Bronchial epithelial cell (primary cell): ENCODE results near the gene OR51B2. TPM values are rescaled to one million over a fixed set of nuclear protein-coding genes. Genes with fewer than 3 reads are reported as not detected.

Experiments used
- DNase-seq: peaks from one replicate; pipeline ENCODE4 v3.0.0-alpha.2; 2010; ENCODE audit warnings: low read depth
- FAIRE-seq: peaks from 2 replicates; lab custom pipeline; 2011; peaks lifted over from hg19 to GRCh38; lab: Jason Lieb, UNC
- H3K27me3 ChIP-seq: 2 replicates; pipeline ENCODE4 v1.5.1; 2011; ENCODE audit warnings: low read length; ENCODE audit not compliant: control insufficient read depth, insufficient read depth
- H3K36me3 ChIP-seq: 2 replicates; pipeline ENCODE4 v1.5.1; 2011; ENCODE audit warnings: low read length; ENCODE audit not compliant: control insufficient read depth, insufficient read depth
- H3K4me3 ChIP-seq: 2 replicates; pipeline ENCODE4 v1.5.1; 2011; ENCODE audit warnings: mild to moderate bottlenecking, low read depth, low read length, control low read depth
- CTCF ChIP-seq: IDR thresholded peaks from 2 replicates; pipeline ENCODE4 v1.5.1; 2011; ENCODE audit warnings: mild to moderate bottlenecking, moderate library complexity, low read length, control low read depth, inconsistent platforms; ENCODE audit not compliant: insufficient read depth, severe bottlenecking
- total RNA-seq: library from RNA; depleted of rRNA; stranded (reverse); fragments of >200 nt; gene quantifications from 2 replicates; pipeline ENCODE4 v1.2.1, GENCODE V29; 2014

OR51B2 gene
- total RNA-seq, 1 donor from 2014 or later, result not detected

GRCh38 chr11:5277807-5278382 is 46.2 kb downstream of the OR51B2 start:
- TF ChIP-seq CTCF, result no peak
- FAIRE-seq (no peak), DNase-seq (no peak)
- no peaks in the 10 kb centered on the region for H3K27me3 ChIP-seq
- H3K4me3 ChIP-seq, result no peak overlapping the region
- H3K36me3 ChIP-seq, result no peaks in the 10 kb centered on the region

DNA sequence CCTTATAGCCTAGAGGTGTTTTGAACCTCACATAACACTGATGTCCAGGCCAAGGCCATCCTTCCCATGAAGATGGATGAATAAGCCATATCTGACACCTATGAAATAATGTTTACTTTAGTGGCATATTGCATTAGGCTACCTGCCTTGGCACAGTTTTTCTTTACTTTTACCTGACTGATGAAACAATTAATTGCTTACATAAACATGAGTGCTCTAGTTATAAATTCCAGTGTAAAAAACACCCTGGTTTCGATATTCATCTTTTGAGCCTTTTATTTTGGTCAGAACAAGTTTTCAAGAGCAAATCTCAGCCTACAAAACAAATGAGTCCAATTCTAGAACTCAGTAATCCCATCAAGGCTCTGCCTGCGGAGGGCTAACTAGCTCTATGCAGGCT is 47.4 kb downstream of the OR51B2 start:
- DNase-seq (no peak), FAIRE-seq (no peak)
- no peaks in the 10 kb centered on the region for H3K27me3 ChIP-seq
- no peaks in the 10 kb centered on the region for H3K36me3 ChIP-seq
- TF ChIP-seq CTCF, result no peak
- no peak overlapping the region for H3K4me3 ChIP-seq

- H3K27me3 ChIP-seq, result no peaks in the 10 kb centered on the region
- H3K4me3 ChIP-seq, result no peak overlapping the region
- no peak for DNase-seq
- no peak for TF ChIP-seq CTCF
- no peaks in the 10 kb centered on the region for H3K36me3 ChIP-seq
- FAIRE-seq, result no peak
Observed at GRCh38 chr11:5275369-5276110, 48.6 kb downstream of the OR51B2 start.

GRCh38 chr11:5274395-5274794 is 49.7 kb downstream of the OR51B2 start:
- no peak for FAIRE-seq
- H3K36me3 ChIP-seq, result no peaks in the 10 kb centered on the region
- TF ChIP-seq CTCF, result no peak

More at GRCh38 chr11:5274395-5274794, 49.7 kb downstream of the OR51B2 start:
- no peak overlapping the region for H3K4me3 ChIP-seq
- no peaks in the 10 kb centered on the region for H3K27me3 ChIP-seq
- DNase-seq, result no peak

Other genes with a start within 250 kb of the OR51B2 start
- not detected in 2 replicates for gene OR52A5, start 185.9 kb downstream of the OR51B2 start, total RNA-seq
- not detected in 2 replicates for gene OR52A1, start 169.5 kb downstream of the OR51B2 start, total RNA-seq
- gene OR51V1, start 123.6 kb downstream of the OR51B2 start, total RNA-seq, result not detected in 2 replicates
- not detected in 2 replicates for gene HBB, start 97.2 kb downstream of the OR51B2 start, total RNA-seq
- not detected in 2 replicates for gene HBD, start 89.8 kb downstream of the OR51B2 start, total RNA-seq
- not detected in 2 replicates for gene HBG1, start 74.4 kb downstream of the OR51B2 start, total RNA-seq
- gene HBG2, start 69.5 kb downstream of the OR51B2 start, total RNA-seq, result not detected in 2 replicates
- gene HBE1, start 54.4 kb downstream of the OR51B2 start, total RNA-seq, result not detected in 2 replicates
- gene OR51B4, start 22.4 kb downstream of the OR51B2 start, total RNA-seq, result not detected in 2 replicates
- not detected in 2 replicates for gene OR51B5, start 19.2 kb upstream of the OR51B2 start, total RNA-seq
- not detected in 2 replicates for gene OR51B6, start 27.2 kb upstream of the OR51B2 start, total RNA-seq
- gene OR51M1, start 59.5 kb upstream of the OR51B2 start, total RNA-seq, result not detected in 2 replicates
- gene OR51Q1, start 97.8 kb upstream of the OR51B2 start, total RNA-seq, result not detected in 2 replicates
- gene OR51I1, start 117.2 kb upstream of the OR51B2 start, total RNA-seq, result not detected in 2 replicates
- not detected in 2 replicates for gene OR51I2, start 125.0 kb upstream of the OR51B2 start, total RNA-seq
- not detected in 2 replicates for gene OR52D1, start 164.4 kb upstream of the OR51B2 start, total RNA-seq
- gene UBQLN3, start 185.7 kb upstream of the OR51B2 start, total RNA-seq, result 0.13 TPM in 1 of 2 replicates, not detected in the other
- gene UBQLNL, start 192.4 kb upstream of the OR51B2 start, total RNA-seq, result under 0.01 TPM in 1 of 2 replicates, not detected in the other
- 0.38 TPM in 1 of 2 replicates, not detected in the other for gene OR52H1, start 224.2 kb upstream of the OR51B2 start, total RNA-seq